Activated CD8-positive, alpha-beta memory T cell treated with anti-CD3 and anti-CD28 coated beads for 4 hours (primary cell): ENCODE measurements around the gene SAMD13.

Experiments
- DNase-seq, 2 donors: peaks; one replicate each; pipeline ENCODE4 v3.0.0-alpha.2; 2020; ENCODE audit warnings: low read depth in 2 of 2

SAMD13 gene, protein sequence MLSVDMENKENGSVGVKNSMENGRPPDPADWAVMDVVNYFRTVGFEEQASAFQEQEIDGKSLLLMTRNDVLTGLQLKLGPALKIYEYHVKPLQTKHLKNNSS

DNA sequence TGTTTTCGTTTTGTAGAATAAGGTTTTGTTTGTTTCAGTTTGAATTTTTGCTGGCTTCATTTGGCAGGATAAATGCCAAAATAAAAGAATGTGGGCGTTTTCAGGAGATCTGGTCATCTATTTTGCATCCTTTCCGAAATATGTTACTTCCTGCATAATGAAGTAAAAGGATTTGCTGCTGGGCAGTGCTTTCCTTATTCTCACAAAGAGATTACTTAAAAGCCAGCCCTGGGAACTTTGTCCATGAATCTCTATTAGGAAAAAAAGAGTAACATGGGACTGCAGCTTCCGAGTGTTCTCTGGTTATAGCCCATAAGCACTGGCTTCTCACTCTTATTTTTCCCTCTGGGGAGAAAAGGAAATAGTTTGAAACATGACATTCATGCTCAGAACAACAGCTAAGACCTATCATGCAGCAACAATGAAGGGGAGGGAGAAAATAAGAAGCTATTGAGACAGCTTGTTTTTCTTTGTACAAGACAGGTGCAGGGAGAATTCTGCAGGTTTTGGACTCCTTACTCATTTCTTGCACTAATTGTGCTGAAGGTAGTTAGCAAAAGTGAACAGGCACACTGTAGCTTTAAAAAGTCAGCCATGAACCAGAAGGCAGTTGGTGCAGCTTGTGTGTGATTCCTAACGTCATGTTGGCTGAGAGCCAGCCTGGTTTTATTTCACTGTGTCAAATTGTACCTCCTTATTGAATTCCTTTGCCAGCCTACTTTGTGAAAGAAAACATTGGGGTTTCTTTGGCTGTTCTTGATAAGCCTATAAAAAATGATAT is at the start of gene SAMD13:
TSS of gene SAMD13 (plus strand) at position 705 of the 781 bp plus-strand sequence. CDS start 1,527 bp downstream, outside the sequence.
- DNase-seq, result no peak

DNA sequence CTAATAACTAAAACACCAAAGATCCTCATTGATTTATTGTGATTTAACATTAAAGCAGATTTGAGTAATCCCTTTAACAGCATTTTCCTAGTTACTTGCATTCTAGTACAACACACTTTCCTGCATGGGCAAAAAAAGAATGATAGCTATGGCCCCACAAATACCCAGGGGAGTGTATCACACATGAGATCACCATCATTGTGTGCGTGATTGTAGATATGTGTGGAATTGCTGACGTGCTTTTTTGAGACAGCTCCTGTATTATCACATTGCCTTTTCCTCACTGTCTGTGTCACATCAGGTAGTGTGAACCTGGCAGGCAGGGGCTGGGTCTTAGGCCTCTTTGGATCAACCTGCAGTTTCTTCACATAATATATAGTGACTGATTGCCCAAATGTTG is 48.5 kb upstream of the SAMD13 start:
- DNase-seq, result no peak

GRCh38 chr1:84253891-84254290 is 47.6 kb upstream of the SAMD13 start:
- DNase-seq, result no peak

GRCh38 chr1:84254703-84255238 is 46.7 kb upstream of the SAMD13 start:
- DNase-seq, result no peak

DNA sequence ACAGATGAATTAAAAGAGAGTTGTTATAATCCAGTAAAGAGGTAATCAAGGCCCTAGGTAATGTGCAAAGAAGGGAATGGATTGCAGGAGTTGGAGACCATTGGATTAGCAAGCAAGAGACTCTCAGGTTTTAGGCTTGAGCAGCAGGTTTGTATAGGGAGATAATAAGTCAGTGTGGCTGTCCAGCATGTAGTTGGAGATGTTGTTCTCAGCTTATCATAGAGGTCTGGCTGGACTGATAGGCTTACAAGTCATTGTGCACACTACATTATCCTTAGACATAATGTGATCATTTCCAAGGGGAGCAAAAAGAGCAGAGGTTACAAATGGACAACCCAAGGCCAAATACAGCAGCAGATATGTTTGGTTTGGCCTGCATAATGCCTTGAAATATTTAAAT is 45.9 kb upstream of the SAMD13 start:
- DNase-seq, result no peak

GRCh38 chr1:84257617-84258016 is 43.9 kb upstream of the SAMD13 start:
- DNase-seq, result no peak

GRCh38 chr1:84259376-84259775 is 42.1 kb upstream of the SAMD13 start:
- DNase-seq, result no peak

- DNase-seq, result no peak
These were observed 41.5 kb upstream of the SAMD13 start for GRCh38 chr1:84259989-84260388.

DNA sequence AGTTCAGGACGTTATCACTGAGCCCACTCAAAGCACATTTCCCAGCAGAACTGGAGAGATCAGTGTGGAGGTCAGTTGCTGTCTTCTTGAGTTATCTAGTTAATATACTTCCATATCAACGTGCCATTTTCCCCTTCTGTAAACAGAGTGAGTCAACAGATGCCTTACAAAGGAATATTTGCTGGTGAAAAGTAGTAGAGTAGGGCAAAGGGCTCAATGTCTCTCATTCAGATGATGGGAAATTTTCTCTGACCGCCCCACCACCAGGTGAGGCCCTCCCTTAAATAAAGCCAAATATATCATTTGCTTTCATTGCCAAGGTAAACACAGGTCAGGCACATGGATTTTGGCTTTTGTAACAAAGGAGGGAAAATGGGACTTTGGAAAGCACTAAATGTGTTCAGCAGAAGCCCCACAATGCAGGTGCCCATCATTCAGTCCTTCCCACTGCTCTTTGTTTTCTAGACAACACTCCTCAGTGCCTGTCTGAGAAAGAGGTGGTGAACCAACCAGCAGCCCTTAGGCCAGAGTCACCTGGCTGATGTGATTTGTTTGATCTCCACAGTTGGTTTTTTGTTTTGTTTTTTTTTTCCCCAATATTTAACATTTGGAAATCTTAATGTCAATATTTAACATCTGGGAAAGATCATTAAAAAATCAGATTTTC is 40.5 kb upstream of the SAMD13 start:
- no peak for DNase-seq

GRCh38 chr1:84264961-84265360 is 36.5 kb upstream of the SAMD13 start:
- no peak for DNase-seq

DNA sequence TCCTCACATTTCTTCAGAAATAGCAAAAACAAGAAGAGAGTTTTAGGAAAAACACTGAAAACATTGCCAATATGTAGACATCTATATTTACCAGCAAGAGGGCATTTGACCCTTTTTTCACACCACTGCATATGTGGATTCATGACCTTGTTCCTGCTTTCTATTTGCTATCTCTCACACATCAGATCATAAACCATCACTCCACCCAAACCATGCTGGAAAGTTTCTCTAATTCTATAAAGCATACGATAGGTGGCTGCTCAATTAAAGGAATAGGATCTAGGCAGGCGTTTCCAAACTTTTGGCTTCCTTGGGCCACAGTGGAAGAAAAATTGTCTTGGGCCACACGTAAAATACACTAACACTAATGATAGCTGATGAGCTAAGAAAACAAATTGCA is 35.6 kb upstream of the SAMD13 start:
- no peak for DNase-seq

GRCh38 chr1:84266748-84267147 is 34.8 kb upstream of the SAMD13 start:
- DNase-seq, result no peak

DNA sequence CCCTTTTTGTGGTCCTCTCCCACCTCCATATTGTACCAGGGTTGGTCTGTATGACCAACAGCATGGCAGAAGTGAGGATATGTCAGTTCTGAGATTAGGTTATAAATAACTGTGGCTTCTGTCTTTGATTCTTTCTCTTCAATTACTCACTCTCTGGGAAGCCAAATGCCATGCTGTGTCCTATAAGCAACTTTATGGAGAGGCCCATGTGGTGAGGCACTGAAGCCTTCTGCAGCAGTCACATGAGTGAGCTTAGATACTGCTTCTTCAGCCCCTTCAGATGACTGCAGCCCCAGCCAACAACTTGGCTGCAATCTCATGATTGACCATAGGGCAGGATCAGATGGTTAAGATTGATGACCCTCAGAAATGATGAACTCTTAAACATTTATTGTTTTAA is 34.0 kb upstream of the SAMD13 start:
- no peak for DNase-seq

- DNase-seq, result no peak
These were observed 33.2 kb upstream of the SAMD13 start for GRCh38 chr1:84268346-84268745.

GRCh38 chr1:84269306-84269705 is 32.2 kb upstream of the SAMD13 start:
- DNase-seq, result no peak

DNA sequence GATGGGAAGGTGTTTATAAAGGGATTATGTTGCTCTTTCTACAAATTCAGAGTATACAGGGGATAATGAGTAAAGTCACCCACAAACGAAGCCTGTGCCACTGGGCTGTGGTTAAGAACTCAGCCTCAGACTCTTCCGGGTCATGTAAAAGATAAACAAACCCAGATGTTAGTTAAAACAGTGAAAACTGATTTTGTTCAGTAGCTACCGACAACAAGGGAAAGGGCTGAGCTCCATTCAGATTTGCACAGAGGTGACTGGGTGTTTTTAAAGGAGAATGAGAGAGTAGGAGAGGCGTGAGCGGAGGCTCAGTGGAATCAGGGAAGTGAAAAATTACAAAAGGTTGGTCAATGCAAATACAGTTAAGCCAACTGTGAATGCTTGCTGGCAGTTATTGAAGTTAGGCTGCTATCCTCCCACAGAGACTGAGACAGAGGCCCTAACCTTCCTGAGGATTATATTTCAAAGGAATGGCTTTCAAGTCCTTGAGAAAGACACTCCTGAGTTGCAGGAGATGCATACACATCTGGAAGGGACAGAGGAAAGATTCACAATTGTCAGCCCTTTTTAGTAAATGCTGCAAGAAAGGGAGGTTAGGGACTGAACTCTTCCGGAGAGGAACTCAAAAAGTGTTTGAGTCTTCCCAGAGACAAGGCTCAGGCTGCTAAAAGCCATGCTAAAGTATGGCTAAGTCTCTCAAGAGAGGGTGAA is 29.9 kb upstream of the SAMD13 start:
- no peak for DNase-seq

GRCh38 chr1:84272401-84272800 is 29.1 kb upstream of the SAMD13 start:
- DNase-seq, result no peak

DNA sequence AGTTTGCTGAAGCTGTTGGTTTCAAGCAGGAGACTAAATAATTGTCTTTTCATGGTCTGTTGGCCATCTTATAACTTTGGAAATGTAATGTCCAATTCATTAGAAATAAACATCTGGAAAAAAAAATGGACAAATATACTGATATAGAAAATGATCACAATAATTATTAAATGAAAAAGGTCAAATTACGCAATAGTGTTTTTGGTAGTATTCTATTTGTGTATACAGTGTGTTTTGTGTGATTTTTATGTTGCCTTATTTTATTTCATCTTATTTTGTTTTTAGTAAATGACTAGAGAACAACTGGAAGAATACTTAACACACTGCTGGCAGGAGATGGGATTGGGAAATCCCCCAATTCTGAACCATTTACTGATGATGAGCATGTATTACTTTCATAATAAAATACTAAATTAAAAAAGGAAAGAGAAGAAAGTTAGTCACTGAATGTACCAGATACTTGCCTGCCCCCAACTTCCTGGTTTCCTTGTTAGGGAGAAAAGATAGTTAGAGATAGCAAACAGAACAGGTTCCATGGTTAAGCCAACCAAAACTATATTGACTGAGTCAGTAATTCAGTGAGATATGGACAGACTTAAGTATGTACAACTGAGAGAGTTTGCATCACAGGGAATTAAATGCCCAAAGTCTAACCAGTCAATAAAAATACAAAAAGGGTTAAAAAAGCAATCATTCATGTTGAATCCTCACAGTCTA is 24.0 kb upstream of the SAMD13 start:
- DNase-seq, result no peak

- no peak for DNase-seq
These were observed 22.6 kb upstream of the SAMD13 start for GRCh38 chr1:84278905-84279304.

DNA sequence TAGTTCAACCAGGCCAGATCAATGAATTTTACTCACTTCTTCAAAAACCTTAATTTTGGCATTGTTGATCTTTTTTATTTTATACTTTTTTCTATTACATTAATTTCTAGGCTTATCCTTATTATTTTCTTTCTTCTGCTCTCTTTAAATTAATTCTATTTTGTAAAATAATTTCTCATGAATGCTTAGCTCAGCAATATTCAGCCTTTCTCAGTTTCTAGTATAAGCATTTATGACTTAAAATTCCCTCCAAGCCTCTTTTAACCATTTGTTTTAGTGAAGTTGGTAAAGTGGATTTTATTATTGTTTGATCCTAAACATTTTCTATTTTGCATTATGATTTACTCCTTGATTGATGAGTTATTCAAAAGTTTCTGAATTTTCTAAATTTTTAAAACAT is 20.6 kb upstream of the SAMD13 start:
- no peak for DNase-seq

- no peak for DNase-seq
These were observed 18.7 kb upstream of the SAMD13 start for GRCh38 chr1:84282780-84283333.
